ENCODE data around the gene AP1G2.
"Not testable (repeated sequence)": the region's sequence is repeated elsewhere in the genome, so short reads cannot be mapped to it uniquely, and the experiment has no call there.

The AP1G2 gene, protein sequence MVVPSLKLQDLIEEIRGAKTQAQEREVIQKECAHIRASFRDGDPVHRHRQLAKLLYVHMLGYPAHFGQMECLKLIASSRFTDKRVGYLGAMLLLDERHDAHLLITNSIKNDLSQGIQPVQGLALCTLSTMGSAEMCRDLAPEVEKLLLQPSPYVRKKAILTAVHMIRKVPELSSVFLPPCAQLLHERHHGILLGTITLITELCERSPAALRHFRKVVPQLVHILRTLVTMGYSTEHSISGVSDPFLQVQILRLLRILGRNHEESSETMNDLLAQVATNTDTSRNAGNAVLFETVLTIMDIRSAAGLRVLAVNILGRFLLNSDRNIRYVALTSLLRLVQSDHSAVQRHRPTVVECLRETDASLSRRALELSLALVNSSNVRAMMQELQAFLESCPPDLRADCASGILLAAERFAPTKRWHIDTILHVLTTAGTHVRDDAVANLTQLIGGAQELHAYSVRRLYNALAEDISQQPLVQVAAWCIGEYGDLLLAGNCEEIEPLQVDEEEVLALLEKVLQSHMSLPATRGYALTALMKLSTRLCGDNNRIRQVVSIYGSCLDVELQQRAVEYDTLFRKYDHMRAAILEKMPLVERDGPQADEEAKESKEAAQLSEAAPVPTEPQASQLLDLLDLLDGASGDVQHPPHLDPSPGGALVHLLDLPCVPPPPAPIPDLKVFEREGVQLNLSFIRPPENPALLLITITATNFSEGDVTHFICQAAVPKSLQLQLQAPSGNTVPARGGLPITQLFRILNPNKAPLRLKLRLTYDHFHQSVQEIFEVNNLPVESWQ

DNA sequence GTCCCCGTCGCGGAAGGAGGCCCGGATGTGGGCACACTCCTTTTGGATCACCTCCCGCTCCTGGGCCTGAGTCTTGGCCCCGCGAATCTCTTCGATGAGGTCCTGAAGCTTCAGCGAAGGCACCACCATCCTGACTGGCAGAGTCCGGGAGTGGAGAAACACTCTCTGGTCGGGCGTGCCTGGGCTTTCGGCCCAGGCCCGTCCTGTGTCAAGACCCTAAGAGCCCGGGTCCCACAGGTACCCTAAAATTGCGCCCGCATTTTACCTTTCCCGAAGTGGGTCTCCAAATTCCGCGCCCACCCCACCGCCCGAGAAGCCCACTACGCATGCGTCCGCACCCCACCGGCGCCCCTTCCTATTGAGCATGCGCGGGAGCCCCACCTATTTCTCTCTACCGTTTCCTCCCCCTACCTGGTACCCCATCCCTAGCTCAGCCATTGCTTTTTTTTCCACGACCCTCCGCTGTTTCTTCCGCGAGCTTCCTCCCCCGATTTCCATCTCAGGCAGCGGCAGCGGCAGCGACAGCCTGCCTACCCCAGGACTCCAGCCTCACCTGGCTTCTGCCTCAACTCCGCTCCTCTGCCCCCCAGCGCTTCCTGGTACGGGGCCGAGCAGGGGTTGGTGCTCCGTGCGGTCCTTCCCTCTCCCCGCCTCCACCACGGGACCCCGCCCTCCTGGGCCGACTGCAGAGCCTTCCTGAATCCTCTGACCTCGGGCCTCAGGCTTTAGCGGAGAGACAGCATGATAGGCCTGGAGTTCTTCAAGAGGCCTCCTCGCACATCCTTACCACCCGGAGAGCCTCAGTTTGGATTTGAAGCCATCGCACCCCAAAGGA is at the start of gene AP1G2:
Gene AP1G2, minus strand, starts transcription at position 606 of the 835 bp plus-strand sequence. Its CDS starts 477 bp downstream, at position 129.
- peak; percentile 78 for DNase-seq (ENCODE audit: low read depth)

DNA sequence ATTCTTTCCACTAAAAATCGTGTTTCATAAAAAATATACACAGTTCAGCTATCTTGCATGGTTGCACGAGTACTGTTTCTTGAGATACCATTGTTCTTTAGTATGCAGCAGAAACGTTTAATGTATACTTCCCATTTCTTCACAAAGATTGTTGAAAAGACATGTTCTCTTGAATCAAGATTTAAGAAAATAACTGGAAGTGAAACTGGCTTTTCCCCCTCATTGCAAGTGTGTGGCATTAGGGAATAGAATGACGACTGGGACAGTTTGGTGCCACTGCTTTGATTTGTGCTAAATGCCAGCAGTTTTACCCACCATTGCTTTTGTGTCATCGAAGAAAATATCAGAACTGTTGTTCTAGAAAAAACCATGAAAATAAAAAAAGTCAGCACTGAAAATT is 48.3 kb upstream of the AP1G2 start:
- DNase-seq (ENCODE audit: low read depth) = no peak

DNA sequence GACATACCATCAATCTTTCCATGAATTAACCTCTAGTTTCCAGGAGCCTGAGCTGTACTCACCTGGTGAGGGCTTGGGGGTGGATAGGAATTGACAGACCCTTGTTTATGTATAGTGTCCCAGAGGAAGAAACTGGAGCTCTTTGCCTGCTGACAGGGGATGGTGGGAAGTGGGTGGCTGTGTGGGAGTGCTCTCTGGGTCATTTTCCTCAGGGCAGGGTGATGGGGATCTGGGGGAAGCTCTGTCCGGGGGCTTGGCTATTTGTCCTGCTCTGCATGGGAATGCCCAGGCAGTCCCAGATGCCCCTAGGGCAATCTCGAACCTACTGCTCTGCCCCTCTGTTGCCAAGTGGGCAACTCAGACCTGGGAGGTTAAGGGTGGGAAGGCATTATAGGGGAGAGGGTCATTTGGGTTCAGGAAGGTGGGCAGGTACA is 46.8 kb upstream of the AP1G2 start:
- DNase-seq (ENCODE audit: low read depth) = no peak

GRCh38 chr14:23613242-23614070 is 45.9 kb upstream of the AP1G2 start:
- DNase-seq (ENCODE audit: low read depth) = no peak

DNA sequence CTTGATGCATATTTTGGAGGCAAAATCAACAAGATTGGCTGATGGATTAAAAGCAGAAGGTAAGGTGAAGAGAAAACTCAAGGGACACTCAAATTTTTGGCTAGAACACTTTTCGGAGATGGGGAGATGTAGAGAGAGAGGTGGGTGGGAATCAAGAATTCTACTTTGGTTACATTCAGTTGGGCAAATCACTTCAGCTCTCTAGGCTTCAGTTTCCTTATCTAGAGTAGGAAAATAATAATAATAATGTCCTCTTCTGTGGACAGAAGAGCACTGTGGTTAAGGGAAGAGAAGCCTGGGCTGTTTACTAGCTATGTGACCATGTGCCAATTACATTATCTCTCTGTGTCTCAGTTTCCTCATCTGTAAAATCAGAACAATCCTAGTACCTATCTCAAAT is 45.2 kb upstream of the AP1G2 start:
- DNase-seq (ENCODE audit: low read depth) = no peak

DNA sequence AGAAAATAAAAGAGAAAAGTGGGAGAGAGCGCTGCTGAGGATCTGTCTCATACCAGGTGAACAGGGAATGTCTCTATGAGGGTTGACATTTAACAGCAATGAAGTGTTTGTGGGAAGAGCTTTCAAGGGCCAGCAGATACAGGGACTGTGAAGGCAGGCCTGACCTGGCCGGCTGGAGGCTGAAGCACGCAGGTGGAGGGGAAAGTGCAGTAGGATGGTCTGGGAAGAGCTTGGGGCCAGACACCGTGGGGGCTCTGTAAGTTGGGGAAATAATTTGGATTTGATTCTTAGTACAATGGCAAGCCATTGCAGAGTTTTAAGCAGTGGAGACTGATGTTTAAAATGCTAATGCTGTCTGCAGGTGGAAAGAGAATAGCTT is 44.8 kb upstream of the AP1G2 start:
- no peak for DNase-seq (ENCODE audit: low read depth)

- no peak for DNase-seq (ENCODE audit: low read depth)
Measured at GRCh38 chr14:23610815-23611289, 43.3 kb upstream of the AP1G2 start.

DNA sequence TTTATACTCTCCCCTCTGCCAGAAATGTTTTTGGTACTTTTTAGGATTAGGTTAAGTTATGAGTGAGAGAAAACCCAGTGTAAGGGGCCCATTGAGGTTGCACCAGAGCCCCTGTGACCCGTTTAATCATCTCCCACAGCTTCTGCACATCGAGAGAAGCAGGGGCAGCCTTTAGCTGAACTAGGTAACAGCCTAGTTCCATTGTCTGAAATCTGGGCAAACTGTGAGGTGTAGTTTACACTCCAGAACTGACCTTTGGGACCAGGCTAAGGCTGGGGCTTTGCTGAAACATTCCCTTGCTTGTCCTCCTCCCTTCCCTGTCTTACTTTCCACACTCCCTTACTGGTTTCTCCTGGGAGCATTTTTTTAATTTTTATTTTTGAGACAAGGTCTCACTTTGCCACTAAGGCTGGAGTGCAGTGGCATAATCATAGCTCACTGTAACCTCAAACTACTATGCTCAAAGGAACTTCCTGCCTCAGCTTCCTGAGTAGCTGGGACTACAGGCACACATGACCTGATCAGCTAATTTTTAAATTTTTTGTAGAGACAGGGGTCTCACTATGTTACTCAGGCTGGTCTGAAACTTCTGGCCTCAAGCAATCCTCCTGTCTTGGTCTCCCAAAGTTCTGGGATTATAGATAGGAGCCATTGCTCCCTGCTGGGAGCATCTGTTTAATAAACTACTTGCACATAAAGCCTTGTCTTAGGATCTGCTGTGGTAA is 42.7 kb upstream of the AP1G2 start:
- no peak for DNase-seq (ENCODE audit: low read depth)

- DNase-seq (ENCODE audit: low read depth) = not testable (repeated sequence)
Measured at GRCh38 chr14:23609411-23610089, 42.0 kb upstream of the AP1G2 start.

- no peak for DNase-seq (ENCODE audit: low read depth)
Measured at GRCh38 chr14:23609001-23609400, 41.4 kb upstream of the AP1G2 start.

- no peak for DNase-seq (ENCODE audit: low read depth)
Measured at GRCh38 chr14:23608454-23608853, 40.9 kb upstream of the AP1G2 start.

DNA sequence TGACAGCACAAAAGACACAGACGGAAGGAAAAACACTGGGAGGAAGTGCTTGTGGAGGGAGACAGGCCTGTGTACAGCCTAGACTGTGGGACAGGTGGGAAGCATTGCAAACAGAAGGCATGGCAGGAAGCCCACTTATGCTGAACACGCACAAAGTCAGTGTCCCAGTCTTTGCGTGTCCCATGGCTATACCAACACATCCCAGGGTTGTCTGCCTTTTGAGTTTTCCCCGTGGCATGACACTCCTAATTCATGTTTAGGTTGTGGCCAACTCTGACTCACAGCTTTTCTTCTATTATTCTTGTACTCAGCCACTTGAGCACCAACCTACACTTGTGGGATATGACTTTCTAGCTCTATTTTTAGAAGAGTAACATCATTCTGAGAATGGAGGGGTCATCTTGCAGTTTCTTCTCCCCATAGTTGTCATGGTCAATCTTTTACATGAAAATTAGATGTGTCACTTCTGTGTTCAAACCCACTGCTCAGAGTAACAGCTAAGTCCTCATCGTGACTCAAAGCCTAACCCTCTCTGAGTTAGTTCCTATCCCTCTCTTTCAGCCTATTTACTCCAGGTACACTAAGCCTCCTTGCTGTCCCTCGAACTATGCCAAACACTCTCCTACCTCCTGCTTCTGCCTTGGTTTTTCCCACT is 38.5 kb upstream of the AP1G2 start:
- DNase-seq (ENCODE audit: low read depth) = no peak

- DNase-seq (ENCODE audit: low read depth) = no peak
Measured at GRCh38 chr14:23604675-23605170, 37.1 kb upstream of the AP1G2 start.

DNA sequence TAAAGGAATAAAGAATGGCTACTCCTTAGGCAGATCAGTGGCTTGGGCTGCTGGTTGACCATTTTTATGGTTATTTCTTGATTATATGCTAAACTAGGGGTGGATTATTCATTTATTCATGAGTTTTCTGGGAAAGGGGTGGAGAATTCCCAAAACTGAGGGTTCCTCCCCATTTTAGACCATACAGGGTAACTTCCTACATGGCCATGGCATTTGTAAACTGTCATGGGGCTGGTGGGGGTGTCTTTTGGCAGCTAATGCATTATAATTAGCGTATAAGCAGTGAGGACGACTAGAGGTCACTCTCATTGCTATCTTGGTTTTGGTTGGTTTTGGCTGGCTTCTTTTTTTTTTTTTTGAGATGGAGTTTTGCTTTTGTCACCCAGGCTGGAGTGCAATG is 36.6 kb upstream of the AP1G2 start:
- no peak for DNase-seq (ENCODE audit: low read depth)

DNA sequence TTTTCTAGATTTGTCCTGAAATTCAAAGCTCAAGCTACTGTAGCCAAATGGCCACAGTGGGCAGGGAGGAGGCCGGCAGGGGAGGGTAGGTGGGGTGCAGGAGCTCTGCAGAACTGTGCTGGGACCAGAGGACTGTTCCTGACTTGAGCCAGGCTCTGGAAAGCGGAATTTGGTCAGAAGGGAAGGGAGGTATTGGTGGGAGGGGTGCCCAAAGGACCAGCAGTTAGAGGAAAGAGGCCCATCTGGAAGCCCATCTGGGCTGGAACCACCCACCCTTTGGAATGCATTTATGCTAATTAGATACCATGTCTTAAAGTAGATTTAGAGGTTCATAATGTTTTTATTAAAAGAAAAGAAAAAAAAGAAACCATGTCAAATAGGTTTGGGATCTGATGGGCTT is 35.5 kb upstream of the AP1G2 start:
- no peak for DNase-seq (ENCODE audit: low read depth)

DNA sequence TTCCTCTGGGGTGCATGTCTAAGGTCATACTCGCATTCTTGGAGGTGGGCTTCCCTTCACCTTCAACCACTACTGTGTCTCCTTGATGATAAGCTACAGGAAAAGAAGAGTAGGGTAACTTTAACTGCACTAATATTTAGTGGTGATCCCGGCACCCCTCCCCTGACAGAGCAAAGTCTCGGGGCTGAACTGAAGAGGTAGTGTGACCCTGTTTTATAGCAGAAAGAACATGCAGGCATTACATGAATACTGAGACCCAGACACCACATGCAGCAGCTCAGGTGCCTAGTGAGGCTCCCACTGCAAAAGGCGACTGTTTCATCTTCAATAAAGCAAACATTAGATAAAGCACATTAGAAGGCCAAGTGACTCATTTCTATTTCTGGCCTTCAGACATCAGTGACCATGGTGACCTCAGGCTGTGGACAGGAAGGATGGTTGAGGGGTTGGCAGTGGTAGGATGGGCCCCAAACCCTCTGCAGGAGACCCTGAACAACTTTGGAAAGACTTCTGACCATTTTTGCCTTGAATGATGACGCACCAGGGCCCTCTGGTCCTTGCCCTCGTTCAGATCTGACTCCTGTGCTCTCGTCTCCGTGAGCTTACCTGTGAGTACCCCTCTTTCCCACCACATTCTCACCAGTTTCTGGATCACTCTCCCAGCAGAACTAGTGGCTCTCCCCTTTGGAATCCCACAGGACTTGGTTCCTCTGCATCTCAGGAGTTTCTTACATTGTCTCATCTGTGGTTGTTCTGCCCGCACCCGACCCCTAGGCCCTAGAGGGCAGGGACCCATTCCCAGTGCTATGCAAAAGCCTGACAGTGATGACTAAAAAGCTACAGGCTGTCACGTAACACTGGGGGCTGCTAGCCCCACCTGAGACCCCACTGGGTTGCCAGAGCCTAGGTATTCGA is 34.8 kb upstream of the AP1G2 start:
- no peak for DNase-seq (ENCODE audit: low read depth)

GRCh38 chr14:23601845-23602180 is 34.2 kb upstream of the AP1G2 start:
- DNase-seq (ENCODE audit: low read depth) = no peak

- DNase-seq (ENCODE audit: low read depth) = no peak
Measured at GRCh38 chr14:23601424-23601823, 33.8 kb upstream of the AP1G2 start.

All from T-helper 22 cell (primary cell).